ENCODE results near the gene TGM4. TPM values are rescaled to one million over a fixed set of nuclear protein-coding genes. Genes with fewer than 3 reads are reported as not detected.

The TGM4 gene
- total RNA-seq, 1 experiment from 2014 or later = 0.10 TPM

- DNase-seq (ENCODE audit: low spot score) = peak; percentile 20
Measured at GRCh38 chr3:44880284-44880683, 5.9 kb downstream of the TGM4 start.

GRCh38 chr3:44883213-44883955 lies 9.0 kb downstream of the TGM4 start:
- no peak for DNase-seq (ENCODE audit: low spot score)

GRCh38 chr3:44883999-44884431 lies 9.6 kb downstream of the TGM4 start:
- peak; percentile 97 for DNase-seq (ENCODE audit: low spot score)

GRCh38 chr3:44885618-44886017 lies 11.2 kb downstream of the TGM4 start:
- DNase-seq (ENCODE audit: low spot score) = peak; percentile 97

- DNase-seq (ENCODE audit: low spot score) = peak; percentile 31
Measured at GRCh38 chr3:44886561-44886960, 12.2 kb downstream of the TGM4 start.

GRCh38 chr3:44887101-44887500 lies 12.7 kb downstream of the TGM4 start:
- DNase-seq (ENCODE audit: low spot score) = no peak

GRCh38 chr3:44890258-44890657 lies 15.8 kb downstream of the TGM4 start:
- DNase-seq (ENCODE audit: low spot score) = no peak

- no peak for DNase-seq (ENCODE audit: low spot score)
Measured at GRCh38 chr3:44890852-44891251, 16.4 kb downstream of the TGM4 start.

- peak; percentile 45 for DNase-seq (ENCODE audit: low spot score)
Measured at GRCh38 chr3:44892689-44893088, 18.3 kb downstream of the TGM4 start.

- DNase-seq (ENCODE audit: low spot score) = peak; percentile 84
Measured at GRCh38 chr3:44893097-44893496, 18.7 kb downstream of the TGM4 start.

- peak; percentile 31 for DNase-seq (ENCODE audit: low spot score)
Measured at GRCh38 chr3:44894485-44894884, 20.1 kb downstream of the TGM4 start.

- no peak for DNase-seq (ENCODE audit: low spot score)
Measured at GRCh38 chr3:44896440-44896839, 22.0 kb downstream of the TGM4 start.

- DNase-seq (ENCODE audit: low spot score) = no peak
Measured at GRCh38 chr3:44899683-44900367, 25.4 kb downstream of the TGM4 start.

GRCh38 chr3:44902628-44903027 lies 28.2 kb downstream of the TGM4 start:
- DNase-seq (ENCODE audit: low spot score) = no peak

- DNase-seq (ENCODE audit: low spot score) = no peak
Measured at GRCh38 chr3:44903314-44903713, 28.9 kb downstream of the TGM4 start.

- no peak for DNase-seq (ENCODE audit: low spot score)
Measured at GRCh38 chr3:44903751-44904150, 29.3 kb downstream of the TGM4 start.

GRCh38 chr3:44905446-44906157 lies 31.2 kb downstream of the TGM4 start:
- DNase-seq (ENCODE audit: low spot score) = no peak

GRCh38 chr3:44906997-44907396 lies 32.6 kb downstream of the TGM4 start:
- peak; percentile 63 for DNase-seq (ENCODE audit: low spot score)

- no peak for DNase-seq (ENCODE audit: low spot score)
Measured at GRCh38 chr3:44907612-44908011, 33.2 kb downstream of the TGM4 start.

- no peak for DNase-seq (ENCODE audit: low spot score)
Measured at GRCh38 chr3:44909063-44909462, 34.7 kb downstream of the TGM4 start.

GRCh38 chr3:44910693-44911092 lies 36.3 kb downstream of the TGM4 start:
- DNase-seq (ENCODE audit: low spot score) = no peak

GRCh38 chr3:44913868-44914468 lies 39.6 kb downstream of the TGM4 start:
- DNase-seq (ENCODE audit: low spot score) = peak; percentile 73

Measured in A172 (cell line).